VCaP (cell line): ENCODE data around the gene HS3ST4.

Experiments
- H3K27ac ChIP-seq: fragments of 450-650 bp; 2 replicates; pipeline ENCODE4 v1.5.1; 2017
- CTCF ChIP-seq: fragments of 450-650 bp; conservative IDR thresholded peaks from 2 replicates; pipeline ENCODE4 v1.5.1; 2017; ENCODE audit warnings: mild to moderate bottlenecking, moderate library complexity

Gene HS3ST4

GRCh38 chr16:25951999-25952398 lies 260.2 kb downstream of the HS3ST4 start:
- no peak for TF ChIP-seq CTCF
- no peak overlapping the region for H3K27ac ChIP-seq

- no peak for TF ChIP-seq CTCF
- H3K27ac ChIP-seq, result no peak overlapping the region
These were observed 261.2 kb downstream of the HS3ST4 start for GRCh38 chr16:25952983-25953382.

GRCh38 chr16:25957707-25958106 lies 265.9 kb downstream of the HS3ST4 start:
- TF ChIP-seq CTCF, result no peak
- H3K27ac ChIP-seq, result no peak overlapping the region

GRCh38 chr16:25959221-25959620 lies 267.5 kb downstream of the HS3ST4 start:
- no peak for TF ChIP-seq CTCF
- H3K27ac ChIP-seq, result no peak overlapping the region

GRCh38 chr16:25966172-25967097 lies 274.7 kb downstream of the HS3ST4 start:
- TF ChIP-seq CTCF, result no peak

GRCh38 chr16:25977121-25977520 lies 285.4 kb downstream of the HS3ST4 start:
- no peak for TF ChIP-seq CTCF
- H3K27ac ChIP-seq, result no peak overlapping the region

More at GRCh38 chr16:25966172-25967097, 274.7 kb downstream of the HS3ST4 start:
- no peak overlapping the region for H3K27ac ChIP-seq

- TF ChIP-seq CTCF, result no peak
- H3K27ac ChIP-seq, result no peak overlapping the region
These were observed 286.5 kb downstream of the HS3ST4 start for GRCh38 chr16:25978218-25978617.
